Anterior cingulate cortex (tissue), 58 donors: ENCODE data around the gene METTL21C.

Source experiments
- DNase-seq, 58 donors: peaks; one replicate each; lab custom pipeline; 2025; lab: John Stamatoyannopoulos, UW

METTL21C gene

GRCh38 chr13:102698649-102698980 lies 3.8 kb upstream of the METTL21C start:
- no peak for DNase-seq

- no peak for DNase-seq
Measured at GRCh38 chr13:102697929-102698648, 3.2 kb upstream of the METTL21C start.

- DNase-seq = no peak
Measured at GRCh38 chr13:102697264-102697663, 2.4 kb upstream of the METTL21C start.

GRCh38 chr13:102696465-102696864 lies 1.6 kb upstream of the METTL21C start:
- no peak for DNase-seq

- DNase-seq = no peak
Measured at GRCh38 chr13:102693776-102694175, 1.1 kb downstream of the METTL21C start.

- no peak for DNase-seq
Measured at GRCh38 chr13:102693250-102693649, 1.6 kb downstream of the METTL21C start.

GRCh38 chr13:102692491-102692826 lies 2.4 kb downstream of the METTL21C start:
- DNase-seq = no peak

- no peak for DNase-seq
Measured at GRCh38 chr13:102690883-102691282, 4.0 kb downstream of the METTL21C start.

GRCh38 chr13:102688306-102688973 lies 6.4 kb downstream of the METTL21C start:
- no peak for DNase-seq

GRCh38 chr13:102687520-102687919 lies 7.3 kb downstream of the METTL21C start:
- DNase-seq = no peak

- DNase-seq = no peak
Measured at GRCh38 chr13:102686024-102686423, 8.8 kb downstream of the METTL21C start.

- no peak for DNase-seq
Measured at GRCh38 chr13:102683637-102684036, 11.2 kb downstream of the METTL21C start.

GRCh38 chr13:102682727-102683126 lies 12.1 kb downstream of the METTL21C start:
- DNase-seq = no peak

GRCh38 chr13:102682211-102682610 lies 12.6 kb downstream of the METTL21C start:
- DNase-seq = no peak

- DNase-seq = no peak
Measured at GRCh38 chr13:102680842-102681740, 13.8 kb downstream of the METTL21C start.

- DNase-seq = no peak
Measured at GRCh38 chr13:102680133-102680717, 14.6 kb downstream of the METTL21C start.

- DNase-seq = no peak
Measured at GRCh38 chr13:102679449-102680132, 15.3 kb downstream of the METTL21C start.

- no peak for DNase-seq
Measured at GRCh38 chr13:102678339-102679107, 16.3 kb downstream of the METTL21C start.

GRCh38 chr13:102677122-102677521 lies 17.7 kb downstream of the METTL21C start:
- no peak for DNase-seq

GRCh38 chr13:102675115-102675514 lies 19.7 kb downstream of the METTL21C start:
- no peak for DNase-seq
